GM18951 (cell line): ENCODE data around the gene CAMK1.

Experiments used
- POLR2A ChIP-seq: IDR thresholded peaks from 4 replicates; pipeline ENCODE4 v1.6.1; 2011; ENCODE audit warnings: mild to moderate bottlenecking; ENCODE audit not compliant: insufficient read length, insufficient read depth; ENCODE audit errors: extremely low read depth
- in situ Hi-C: fragments of 300-500 bp; cut with MboI; formaldehyde crosslinking; loops from one replicate; pipeline ENCODE4 v1.12.0; 2022; ENCODE audit warnings: low sequenced_read_pairs, mixed read lengths, inconsistent platforms; ENCODE audit not compliant: unreplicated experiment

The CAMK1 gene

DNA sequence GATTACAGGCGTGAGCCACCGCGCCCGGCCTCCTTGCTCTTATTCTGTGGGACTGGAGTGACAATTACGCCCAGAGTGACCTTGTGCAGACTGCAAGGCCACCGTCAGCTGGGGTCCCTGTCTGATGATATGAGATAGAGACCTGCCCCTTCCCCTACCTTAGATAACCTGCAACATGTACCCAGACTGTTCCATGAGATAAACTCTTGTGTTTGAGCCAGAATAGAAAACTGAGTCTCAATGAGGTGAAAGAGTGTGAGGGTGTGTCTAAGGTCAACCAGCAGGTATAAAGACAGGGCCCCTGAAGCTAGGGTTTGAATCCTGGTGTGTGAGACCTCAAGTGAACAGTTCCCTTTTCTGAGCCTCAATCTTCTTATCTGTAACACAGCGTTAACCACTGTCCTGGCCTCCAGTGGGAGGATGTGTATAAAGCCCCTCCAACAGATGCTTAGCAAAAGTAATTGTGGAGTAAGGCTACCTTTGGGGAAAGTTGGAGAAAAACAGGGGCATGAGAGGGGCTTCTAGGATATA is 16.5 kb upstream of the CAMK1 start:
- in situ Hi-C loops = no loop called here
- no peak for TF ChIP-seq POLR2A

DNA sequence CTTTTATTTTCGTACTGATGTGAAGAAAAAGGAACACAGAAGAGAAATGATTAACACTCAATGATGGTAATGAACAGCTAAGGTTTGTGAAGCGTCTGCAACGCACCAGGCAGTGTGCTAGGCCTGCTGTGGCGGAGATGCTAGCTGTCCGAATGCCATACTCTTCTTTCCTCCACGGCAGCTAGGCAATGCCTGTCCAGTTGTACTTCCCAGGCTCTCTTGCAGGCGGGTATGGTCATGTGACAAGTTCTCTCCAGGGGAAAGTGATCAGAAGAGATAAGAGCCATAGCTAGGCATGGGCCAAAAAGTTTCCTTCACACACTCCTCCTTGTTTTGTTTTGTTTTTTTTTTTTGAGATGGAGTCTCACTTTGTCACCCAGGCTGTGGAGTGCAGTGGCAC is 15.9 kb upstream of the CAMK1 start:
- TF ChIP-seq POLR2A = no peak
- in situ Hi-C loops = no loop called here

DNA sequence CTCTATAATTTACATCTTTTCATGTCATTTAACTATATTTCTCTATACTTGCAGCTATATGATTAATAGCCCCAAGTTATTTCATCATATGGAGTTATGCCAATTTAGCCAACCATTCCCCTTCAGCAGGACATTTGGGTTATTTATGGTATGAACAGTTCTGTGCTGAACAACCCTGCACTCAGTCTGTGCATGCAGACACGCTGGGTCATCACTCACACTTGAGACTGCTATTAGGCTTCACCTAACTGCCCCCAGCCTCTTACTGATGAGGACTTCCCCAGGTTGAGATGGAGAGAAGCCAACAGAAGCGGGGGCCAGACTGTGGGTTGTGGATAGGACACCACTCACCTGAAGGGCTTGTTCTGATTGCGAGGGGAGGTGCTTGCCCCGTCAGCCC is 15.2 kb upstream of the CAMK1 start:
- no peak for TF ChIP-seq POLR2A
- in situ Hi-C loops = no loop called here

DNA sequence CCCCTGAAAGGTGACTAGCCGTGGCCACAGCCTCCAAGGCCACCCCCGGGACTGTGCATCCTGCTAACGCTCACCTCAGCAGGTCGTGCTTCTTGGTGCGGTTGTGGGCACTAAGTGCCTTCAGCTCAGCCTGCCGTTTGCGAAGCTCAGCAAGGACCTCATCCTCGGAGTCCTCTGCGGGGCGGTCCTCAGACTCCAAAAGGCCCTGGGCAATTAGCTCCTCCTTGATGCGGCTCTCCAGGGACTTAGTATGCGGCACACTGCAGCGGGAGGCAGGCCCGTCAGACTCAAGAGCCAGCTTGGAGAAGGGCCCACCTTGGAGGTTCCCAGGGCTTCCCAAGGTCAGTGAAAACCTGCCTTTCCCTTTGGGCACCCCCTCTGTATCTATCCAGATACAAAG is 14.2 kb upstream of the CAMK1 start:
- TF ChIP-seq POLR2A = no peak
- in situ Hi-C loops = no loop called here

GRCh38 chr3:9782770-9783169 is 13.0 kb upstream of the CAMK1 start:
- TF ChIP-seq POLR2A = no peak
- in situ Hi-C loops = no loop called here

GRCh38 chr3:9781978-9782603 is 12.3 kb upstream of the CAMK1 start:
- no peak for TF ChIP-seq POLR2A

GRCh38 chr3:9781551-9781950 is 11.8 kb upstream of the CAMK1 start:
- in situ Hi-C loops = no loop called here
- no peak for TF ChIP-seq POLR2A

More at GRCh38 chr3:9781978-9782603, 12.3 kb upstream of the CAMK1 start:
- in situ Hi-C loops = no loop called here

DNA sequence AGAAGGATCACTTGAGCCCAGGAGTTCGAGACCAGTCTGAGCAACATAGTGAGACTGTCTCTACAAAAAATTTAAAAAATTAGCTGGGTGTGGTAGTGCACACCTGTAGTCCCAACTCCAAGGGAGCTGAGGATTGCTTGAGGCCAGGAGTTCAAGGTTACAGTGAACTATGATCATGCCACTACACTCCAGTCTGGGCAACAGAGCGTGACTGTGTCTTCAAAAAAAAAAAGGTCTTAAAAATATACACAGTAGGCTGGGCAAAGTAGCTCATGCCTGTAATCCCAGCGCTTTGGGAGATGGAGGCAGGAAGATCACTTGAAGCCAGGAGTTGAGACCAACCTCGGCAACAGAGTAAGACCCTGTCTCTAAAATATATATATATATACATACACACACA is 11.2 kb upstream of the CAMK1 start:
- in situ Hi-C loops = no loop called here
- no peak for TF ChIP-seq POLR2A

DNA sequence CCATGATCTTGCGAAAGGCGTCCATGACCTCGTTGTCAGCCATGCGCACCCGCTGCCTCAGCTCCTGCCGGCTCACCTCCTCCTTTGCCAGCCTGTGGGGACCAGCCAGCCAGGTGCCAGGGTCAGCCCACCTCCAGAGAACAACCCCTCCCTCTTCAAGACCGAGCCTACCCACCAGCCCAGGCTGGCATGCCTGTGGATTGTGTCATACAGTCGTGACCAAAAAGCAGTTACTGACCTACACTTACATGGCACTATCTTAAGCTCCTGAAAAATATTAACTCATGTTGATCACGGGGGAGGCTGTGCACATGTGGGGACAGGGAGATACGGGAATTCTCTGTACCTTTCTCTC is 10.7 kb upstream of the CAMK1 start:
- no peak for TF ChIP-seq POLR2A
- in situ Hi-C loops = no loop called here

- in situ Hi-C loops = no loop called here
- TF ChIP-seq POLR2A = no peak
Observed at GRCh38 chr3:9779721-9780457, 10.1 kb upstream of the CAMK1 start.

DNA sequence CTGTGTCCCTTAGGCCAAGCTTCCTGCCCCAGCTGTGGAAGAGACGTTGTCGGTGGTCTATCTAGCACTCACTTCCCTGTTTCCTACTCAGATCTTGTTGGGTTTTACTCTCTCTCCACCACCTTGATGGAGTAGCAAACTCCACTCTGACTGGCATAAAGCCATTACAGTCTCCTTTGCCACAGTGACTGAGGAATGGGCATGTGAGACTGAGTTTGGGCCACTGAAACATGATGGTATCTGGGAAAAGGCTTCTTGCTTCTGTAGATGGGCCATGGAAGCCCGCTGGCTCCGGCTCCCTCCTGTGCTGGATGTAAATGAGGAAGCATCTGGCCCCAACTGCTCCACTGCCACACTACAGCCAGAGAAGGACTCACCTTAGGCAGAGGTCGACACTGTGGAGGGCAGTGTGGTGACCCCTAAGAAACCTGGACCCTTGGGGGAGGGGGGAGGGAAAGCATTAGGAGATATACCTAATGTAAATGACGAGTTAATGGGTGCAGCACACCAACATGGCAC is 9.4 kb upstream of the CAMK1 start:
- no peak for TF ChIP-seq POLR2A
- in situ Hi-C loops = no loop called here

GRCh38 chr3:9778143-9779074 is 8.7 kb upstream of the CAMK1 start:
- in situ Hi-C loops = no loop called here
- no peak for TF ChIP-seq POLR2A

DNA sequence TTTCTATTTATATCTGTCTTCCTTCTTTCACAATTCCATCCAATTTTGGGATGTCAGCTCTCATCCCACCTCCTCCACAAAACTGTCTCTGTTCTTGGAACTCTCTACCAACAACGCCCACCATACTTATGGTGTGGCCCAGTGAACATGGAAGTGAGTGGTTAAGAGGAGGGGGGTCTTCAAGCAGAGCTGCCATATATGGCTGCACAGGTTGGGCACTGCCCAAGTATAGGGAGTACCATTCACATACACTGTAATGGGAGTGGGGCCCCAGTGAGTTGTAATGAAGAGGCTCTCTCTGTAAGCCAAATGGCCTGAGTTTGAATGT is 7.9 kb upstream of the CAMK1 start:
- no peak for TF ChIP-seq POLR2A
- in situ Hi-C loops = no loop called here
